ENCODE results near the gene PXDN. TPM values are rescaled to one million over a fixed set of nuclear protein-coding genes. Genes with fewer than 3 reads are reported as not detected.
"Not testable (repeated sequence)": the region's sequence is repeated elsewhere in the genome, so short reads cannot be mapped to it uniquely, and the experiment has no call there.

Gene PXDN
- total RNA-seq, 1 experiment from 2014 or later = 0.25 TPM

- no peak for DNase-seq
- H3K36me3 ChIP-seq (ENCODE audit: control insufficient read depth, insufficient read depth, low read length) = no peaks in the 10 kb centered on the region
- Mint-ChIP-seq H3K27ac (ENCODE audit: unreplicated experiment) (no peak overlapping the region), H3K27me3 (ENCODE audit: insufficient read depth, unreplicated experiment) (no peaks in the 10 kb centered on the region), H3K36me3 (ENCODE audit: insufficient read depth, unreplicated experiment) (no peaks in the 10 kb centered on the region), H3K9me3 (ENCODE audit: unreplicated experiment) (peaks cover 27% of the 10 kb centered on the region), H3K4me3 (ENCODE audit: unreplicated experiment) (no peak overlapping the region), H3K4me1 (ENCODE audit: low read depth, unreplicated experiment) (peaks cover 6% of the 10 kb centered on the region)
- POLR2A ChIA-PET = no interaction called here
- intact Hi-C loops (cut with micrococcal nuclease; ENCODE audit: unreplicated experiment) = no loop called here
- no TSS peak for BruUV-seq (replicated peaks)
- peaks cover 11% of the 10 kb centered on the region; the same call in 1 of the 2 replicates for H3K9me3 ChIP-seq
- CTCF ChIA-PET = interaction anchor here (0.9 kb wide), 1 partner anchor 14 kb away, joined by 3 read pairs; no protein-coding TSS in a partner anchor
- no peak overlapping the region for H3K4me3 ChIP-seq (ENCODE audit: low read depth, low read length)
- TF ChIP-seq CTCF (IDR thresholded peaks at IDR 0.05; ENCODE audit: insufficient read depth in 1 of 2, low read depth in 1 of 2, low read length in 1 of 2, severe bottlenecking in 1 of 2, unreplicated experiment in 1 of 2) = no peak
- H3K4me1 ChIP-seq = peaks cover 16% of the 10 kb centered on the region
- no peaks in the 10 kb centered on the region for H3K27me3 ChIP-seq (replicated peaks; ENCODE audit: control insufficient read depth, insufficient read depth, low read length)
Observed at GRCh38 chr2:1736997-1737480, 7.3 kb downstream of the PXDN start.

- BruUV-seq (replicated peaks) = no TSS peak
- H3K4me1 ChIP-seq = peaks cover 16% of the 10 kb centered on the region
- no peaks in the 10 kb centered on the region for H3K36me3 Mint-ChIP-seq (ENCODE audit: insufficient read depth, unreplicated experiment)
- H3K4me3 Mint-ChIP-seq (ENCODE audit: unreplicated experiment) = no peak overlapping the region
- peaks cover 27% of the 10 kb centered on the region for H3K9me3 Mint-ChIP-seq (ENCODE audit: unreplicated experiment)
- POLR2A ChIA-PET = no interaction called here
- peaks cover 8% of the 10 kb centered on the region for H3K4me1 Mint-ChIP-seq (ENCODE audit: low read depth, unreplicated experiment)
- TF ChIP-seq CTCF (IDR thresholded peaks at IDR 0.05; ENCODE audit: insufficient read depth in 1 of 2, low read depth in 1 of 2, low read length in 1 of 2, severe bottlenecking in 1 of 2, unreplicated experiment in 1 of 2) = no peak
- DNase-seq = peak in 1 of 2 experiments; percentile 1
- H3K9me3 ChIP-seq = peaks cover 11% of the 10 kb centered on the region; the same call in 1 of the 2 replicates
- no peaks in the 10 kb centered on the region for H3K27me3 Mint-ChIP-seq (ENCODE audit: insufficient read depth, unreplicated experiment)
- peak overlapping the region; percentile 64 for H3K27ac Mint-ChIP-seq (ENCODE audit: unreplicated experiment)
- no peak overlapping the region for H3K4me3 ChIP-seq (ENCODE audit: low read depth, low read length)
- CTCF ChIA-PET = no interaction called here
- intact Hi-C loops (cut with micrococcal nuclease; ENCODE audit: unreplicated experiment) = no loop called here
- no peaks in the 10 kb centered on the region for H3K27me3 ChIP-seq (replicated peaks; ENCODE audit: control insufficient read depth, insufficient read depth, low read length)
- H3K36me3 ChIP-seq (ENCODE audit: control insufficient read depth, insufficient read depth, low read length) = no peaks in the 10 kb centered on the region
Observed at GRCh38 chr2:1736045-1736444, 8.3 kb downstream of the PXDN start.

GRCh38 chr2:1733298-1733697 is 11.0 kb downstream of the PXDN start:
- H3K4me3 ChIP-seq (ENCODE audit: low read depth, low read length); H3K27ac Mint-ChIP-seq (ENCODE audit: unreplicated experiment); H3K36me3 ChIP-seq (ENCODE audit: control insufficient read depth, insufficient read depth, low read length); POLR2A ChIA-PET; H3K36me3 Mint-ChIP-seq (ENCODE audit: insufficient read depth, unreplicated experiment); CTCF ChIA-PET; BruUV-seq (replicated peaks); H3K27me3 Mint-ChIP-seq (ENCODE audit: insufficient read depth, unreplicated experiment); intact Hi-C loops (cut with micrococcal nuclease; ENCODE audit: unreplicated experiment); H3K27me3 ChIP-seq (replicated peaks; ENCODE audit: control insufficient read depth, insufficient read depth, low read length); H3K4me3 Mint-ChIP-seq (ENCODE audit: unreplicated experiment): not testable (repeated sequence)
- Histone ChIP-seq H3K9me3 (peaks cover 11% of the 10 kb centered on the region; the same call in 1 of the 2 replicates), H3K4me1 (peaks cover 16% of the 10 kb centered on the region)
- peaks cover 27% of the 10 kb centered on the region for H3K9me3 Mint-ChIP-seq (ENCODE audit: unreplicated experiment)
- peaks cover 12% of the 10 kb centered on the region for H3K4me1 Mint-ChIP-seq (ENCODE audit: low read depth, unreplicated experiment)
- peak in 1 of 2 experiments; percentile 4 for DNase-seq
